Neuronal stem cell (in vitro differentiated cells): ENCODE data around the gene KAT7.

ENCODE experiments used
- DNase-seq: peaks from one replicate; pipeline ENCODE4 v3.0.0-alpha.2; 2013; ENCODE audit warnings: low spot score
- H2AFZ ChIP-seq: one replicate; pipeline ENCODE4 v1.6.1; 2013; ENCODE audit warnings: mild to moderate bottlenecking, low read length, inconsistent platforms
- H2AK5ac ChIP-seq: 2 replicates; pipeline ENCODE4 v1.6.1; 2013; ENCODE audit warnings: low read depth, mild to moderate bottlenecking, inconsistent platforms, low read length, moderate library complexity, mixed read lengths
- H2BK120ac ChIP-seq: 2 replicates; pipeline ENCODE4 v1.6.1; 2013; ENCODE audit warnings: low read depth, mild to moderate bottlenecking, inconsistent platforms, low read length, moderate library complexity, mixed read lengths
- H2BK12ac ChIP-seq: one replicate; pipeline ENCODE4 v1.6.1; 2013; ENCODE audit warnings: low read length, inconsistent platforms
- H2BK15ac ChIP-seq: 2 replicates; pipeline ENCODE4 v1.6.1; 2013; ENCODE audit warnings: mild to moderate bottlenecking, low read length, inconsistent platforms, mixed read lengths
- H2BK5ac ChIP-seq: one replicate; pipeline ENCODE4 v1.6.1; 2013; ENCODE audit warnings: inconsistent platforms, mild to moderate bottlenecking, low read length, moderate library complexity
- H3K14ac ChIP-seq: one replicate; pipeline ENCODE4 v1.6.1; 2013; ENCODE audit warnings: low read length, inconsistent platforms
- H3K18ac ChIP-seq: 2 replicates; pipeline ENCODE4 v1.6.1; 2013; ENCODE audit warnings: low read length, inconsistent platforms
- H3K23ac ChIP-seq: 2 replicates; pipeline ENCODE4 v1.6.1; 2013; ENCODE audit warnings: low read depth, mild to moderate bottlenecking, mixed read lengths, low read length, inconsistent platforms; ENCODE audit not compliant: poor library complexity
- H3K27ac ChIP-seq: replicated peaks from 3 replicates; pipeline ENCODE4 v1.5.1; 2013; ENCODE audit warnings: low read length, inconsistent platforms
- H3K27me3 ChIP-seq, 3 experiments: 2 replicates each; pipeline ENCODE4 v1.6.1; 2013; ENCODE audit warnings: low read length in 3 of 3, mild to moderate bottlenecking in 2 of 3, inconsistent platforms in 1 of 3, low read depth in 1 of 3, mixed read lengths in 1 of 3, moderate library complexity in 1 of 3; ENCODE audit not compliant: control insufficient read depth in 3 of 3, insufficient read depth in 3 of 3
- H3K36me3 ChIP-seq, 2 donors: replicated peaks in 1 of 2; 2 replicates each; pipeline ENCODE4 v1.6.1; 2013; ENCODE audit warnings: low read length in 2 of 2; ENCODE audit not compliant: control insufficient read depth in 2 of 2, insufficient read depth in 2 of 2
- H3K4ac ChIP-seq: 2 replicates; pipeline ENCODE4 v1.6.1; 2013; ENCODE audit warnings: inconsistent platforms, mild to moderate bottlenecking, low read length, moderate library complexity
- H3K4me1 ChIP-seq, 2 donors: 1 replicate in 1 of 2; 2 replicates in 1 of 2; pipeline ENCODE4 v1.6.1; 2013; ENCODE audit warnings: low read length in 2 of 2, low read depth in 1 of 2; ENCODE audit not compliant: control insufficient read depth in 2 of 2, insufficient read depth in 1 of 2
- H3K4me2 ChIP-seq: one replicate; pipeline ENCODE4 v1.6.1; 2013; ENCODE audit warnings: mild to moderate bottlenecking, low read length, inconsistent platforms; ENCODE audit not compliant: insufficient read depth, poor library complexity, severe bottlenecking
- H3K4me3 ChIP-seq, 2 donors: 2 replicates each; pipeline ENCODE4 v1.5.1; 2013; ENCODE audit warnings: low read length in 2 of 2, mild to moderate bottlenecking in 2 of 2, inconsistent platforms in 1 of 2, moderate library complexity in 1 of 2
- H3K79me1 ChIP-seq: one replicate; pipeline ENCODE4 v1.6.1; 2013; ENCODE audit warnings: low read depth, mild to moderate bottlenecking, inconsistent platforms, low read length, moderate library complexity
- H3K9ac ChIP-seq: one replicate; pipeline ENCODE4 v1.6.1; 2013; ENCODE audit warnings: mild to moderate bottlenecking, low read depth, low read length, inconsistent platforms; ENCODE audit not compliant: poor library complexity
- H3K9me3 ChIP-seq, 2 donors: replicated peaks in 1 of 2; 2 replicates each; pipeline versions ENCODE3 to v1.6.1; 2013; ENCODE audit warnings: low read length in 2 of 2, mild to moderate bottlenecking in 2 of 2, inconsistent platforms in 1 of 2, low read depth in 1 of 2, mixed read lengths in 1 of 2, moderate library complexity in 1 of 2; ENCODE audit not compliant: control insufficient read depth in 2 of 2, insufficient read depth in 1 of 2
- H4K8ac ChIP-seq: one replicate; pipeline ENCODE4 v1.6.1; 2013; ENCODE audit warnings: low read depth, mild to moderate bottlenecking, inconsistent platforms, low read length, moderate library complexity
- H4K91ac ChIP-seq: one replicate; pipeline ENCODE4 v1.6.1; 2013; ENCODE audit warnings: low read length, low read depth, mild to moderate bottlenecking, inconsistent platforms; ENCODE audit not compliant: poor library complexity
- WGBS, 2 donors: extraction: QIAGEN DNeasy Blood & Tissue Kit; methylation state at CpG; one replicate each; pipeline ENCODE4 v1.1.7; 2013; ENCODE audit warnings: missing lambda C conversion rate in 2 of 2, mixed read lengths in 1 of 2; ENCODE audit not compliant: insufficient read length in 2 of 2, insufficient replicate concordance in 1 of 2; ENCODE audit errors: extremely low coverage in 2 of 2; 5-methylcytosine and 5-hydroxymethylcytosine counted together

Gene KAT7

GRCh38 chr17:49742166-49742638, 46.3 kb upstream of the KAT7 start:
- WGBS, 2 donors = no CpG with 5 or more reads among the region's 1 CpG
- no peak overlapping the region for H3K4me3 ChIP-seq

GRCh38 chr17:49745175-49746139, 43.0 kb upstream of the KAT7 start:
- DNase-seq = no peak
- H3K9me3 ChIP-seq = no peaks in the 10 kb centered on the region
- H3K23ac ChIP-seq = no peak overlapping the region
- H2BK15ac ChIP-seq = no peak overlapping the region
- no peak overlapping the region for H2AK5ac ChIP-seq
- H3K14ac ChIP-seq = no peak overlapping the region
- H3K79me1 ChIP-seq = peaks cover 2% of the 10 kb centered on the region
- no peak overlapping the region for H2AFZ ChIP-seq
- no peak overlapping the region for H3K9ac ChIP-seq
- no peak overlapping the region for H4K8ac ChIP-seq
- H3K4me2 ChIP-seq = no peak overlapping the region
- H2BK12ac ChIP-seq = no peak overlapping the region
- no peak overlapping the region for H3K4ac ChIP-seq
- no peak overlapping the region for H2BK5ac ChIP-seq
- H3K27me3 ChIP-seq = no peaks in the 10 kb centered on the region
- no peak overlapping the region for H4K91ac ChIP-seq
- H3K36me3 ChIP-seq = peaks cover 1 to 4% of the 10 kb centered on the region in 2 donors
- no peaks in the 10 kb centered on the region for H3K4me1 ChIP-seq
- no peak overlapping the region for H3K18ac ChIP-seq
- H2BK120ac ChIP-seq = no peak overlapping the region
- no CpG with 5 or more reads among the region's 1 CpG for WGBS, 2 donors
- H3K4me3 ChIP-seq = no peak overlapping the region
- no peak overlapping the region for H3K27ac ChIP-seq

More at GRCh38 chr17:49742166-49742638, 46.3 kb upstream of the KAT7 start:
- Histone ChIP-seq H2BK120ac (no peak overlapping the region), H3K9ac (no peak overlapping the region), H2BK5ac (no peak overlapping the region), H3K18ac (no peak overlapping the region), H3K14ac (no peak overlapping the region), H3K36me3 (peaks cover 0 to 1% of the 10 kb centered on the region in 2 donors), H3K79me1 (peaks cover 4% of the 10 kb centered on the region), H3K23ac (no peak overlapping the region), H3K27me3 (no peaks in the 10 kb centered on the region), H3K4me1 (no peaks in the 10 kb centered on the region), H3K27ac (no peak overlapping the region), H2BK15ac (no peak overlapping the region), H3K4ac (no peak overlapping the region), H4K8ac (no peak overlapping the region), H4K91ac (no peak overlapping the region), H2AK5ac (no peak overlapping the region), H3K9me3 (no peaks in the 10 kb centered on the region), H3K4me2 (no peak overlapping the region), H2BK12ac (no peak overlapping the region), H2AFZ (no peak overlapping the region)
- no peak for DNase-seq

- no peak overlapping the region for H2BK12ac ChIP-seq
- no peak overlapping the region for H3K9ac ChIP-seq
- no peak for DNase-seq
- no peak overlapping the region for H4K8ac ChIP-seq
- H3K4me3 ChIP-seq = no peak overlapping the region
- H3K14ac ChIP-seq = no peak overlapping the region
- no peak overlapping the region for H3K18ac ChIP-seq
- H2BK5ac ChIP-seq = no peak overlapping the region
- no peak overlapping the region for H3K4me2 ChIP-seq
- no peak overlapping the region for H4K91ac ChIP-seq
- no peaks in the 10 kb centered on the region for H3K9me3 ChIP-seq
- H2BK15ac ChIP-seq = no peak overlapping the region
- no peaks in the 10 kb centered on the region for H3K79me1 ChIP-seq
- no peak overlapping the region for H2AFZ ChIP-seq
- no CpG with 5 or more reads among the region's 5 CpGs for WGBS, 2 donors
- peaks cover 0 to 4% of the 10 kb centered on the region in 2 donors for H3K36me3 ChIP-seq
- H2BK120ac ChIP-seq = no peak overlapping the region
- no peak overlapping the region for H3K27ac ChIP-seq
- H2AK5ac ChIP-seq = no peak overlapping the region
- H3K23ac ChIP-seq = no peak overlapping the region
- no peaks in the 10 kb centered on the region for H3K27me3 ChIP-seq
- no peaks in the 10 kb centered on the region for H3K4me1 ChIP-seq
- H3K4ac ChIP-seq = no peak overlapping the region
Measured at GRCh38 chr17:49746791-49747490, 41.5 kb upstream of the KAT7 start.

- DNase-seq = no peak
- H4K8ac ChIP-seq = no peak overlapping the region
- H3K18ac ChIP-seq = no peak overlapping the region
- no CpG with 5 or more reads among the region's 1 CpG for WGBS, 2 donors
- no peak overlapping the region for H2BK12ac ChIP-seq
- no peaks in the 10 kb centered on the region for H3K4me1 ChIP-seq
- H2BK15ac ChIP-seq = no peak overlapping the region
- no peak overlapping the region for H3K4me2 ChIP-seq
- H4K91ac ChIP-seq = no peak overlapping the region
- H3K14ac ChIP-seq = no peak overlapping the region
- H3K36me3 ChIP-seq = peaks cover 0 to 4% of the 10 kb centered on the region in 2 donors
- H3K23ac ChIP-seq = no peak overlapping the region
- H3K4ac ChIP-seq = no peak overlapping the region
- no peak overlapping the region for H2AK5ac ChIP-seq
- no peak overlapping the region for H3K9ac ChIP-seq
- H3K4me3 ChIP-seq = no peak overlapping the region
- H2BK120ac ChIP-seq = no peak overlapping the region
- peaks cover 2% of the 10 kb centered on the region for H3K79me1 ChIP-seq
- H3K27me3 ChIP-seq = no peaks in the 10 kb centered on the region
- H3K9me3 ChIP-seq = no peaks in the 10 kb centered on the region
- no peak overlapping the region for H2BK5ac ChIP-seq
- H2AFZ ChIP-seq = no peak overlapping the region
- no peak overlapping the region for H3K27ac ChIP-seq
Measured at GRCh38 chr17:49747632-49748031, 40.8 kb upstream of the KAT7 start.
